Kasumi-1 (cell line): Measurements from ENCODE around the gene ZDHHC14.
"Not testable (repeated sequence)": the region's sequence is repeated elsewhere in the genome, so short reads cannot be mapped to it uniquely, and the experiment has no call there.

Experiments
- DNase-seq, 2 experiments: peaks; one replicate each; lab custom pipeline; 2025; lab: John Stamatoyannopoulos, UW

Gene ZDHHC14

GRCh38 chr6:157445277-157446009 lies 64.5 kb downstream of the ZDHHC14 start:
- no peak for DNase-seq

GRCh38 chr6:157447735-157448134 lies 66.7 kb downstream of the ZDHHC14 start:
- DNase-seq = no peak

GRCh38 chr6:157449610-157450009 lies 68.6 kb downstream of the ZDHHC14 start:
- DNase-seq = no peak

- no peak for DNase-seq
These were observed 70.1 kb downstream of the ZDHHC14 start for GRCh38 chr6:157450931-157451742.

- no peak for DNase-seq
These were observed 71.1 kb downstream of the ZDHHC14 start for GRCh38 chr6:157452096-157452495.

- no peak for DNase-seq
These were observed 72.1 kb downstream of the ZDHHC14 start for GRCh38 chr6:157453131-157453530.

- no peak for DNase-seq
These were observed 73.0 kb downstream of the ZDHHC14 start for GRCh38 chr6:157453978-157454377.

- DNase-seq = no peak
These were observed 74.0 kb downstream of the ZDHHC14 start for GRCh38 chr6:157454762-157455714.

- DNase-seq = no peak
These were observed 74.9 kb downstream of the ZDHHC14 start for GRCh38 chr6:157455731-157456523.

GRCh38 chr6:157456524-157456829 lies 75.5 kb downstream of the ZDHHC14 start:
- peak in 1 of 2 experiments; percentile 11 for DNase-seq

GRCh38 chr6:157457787-157458186 lies 76.8 kb downstream of the ZDHHC14 start:
- DNase-seq = no peak

GRCh38 chr6:157459327-157459726 lies 78.3 kb downstream of the ZDHHC14 start:
- DNase-seq = no peak

GRCh38 chr6:157460182-157460999 lies 79.4 kb downstream of the ZDHHC14 start:
- DNase-seq = no peak

- DNase-seq = peak in 1 of 2 experiments; percentile 5
These were observed 80.3 kb downstream of the ZDHHC14 start for GRCh38 chr6:157461000-157461915.

- no peak for DNase-seq
These were observed 82.2 kb downstream of the ZDHHC14 start for GRCh38 chr6:157462956-157463742.

- not testable (repeated sequence) for DNase-seq
These were observed 82.7 kb downstream of the ZDHHC14 start for GRCh38 chr6:157463743-157464135.

- DNase-seq = no peak
These were observed 83.9 kb downstream of the ZDHHC14 start for GRCh38 chr6:157464653-157465535.

GRCh38 chr6:157466342-157466648 lies 85.3 kb downstream of the ZDHHC14 start:
- DNase-seq = no peak
